HepG2 (cell line): ENCODE results near the gene MRPS5. TPM values are rescaled to one million over a fixed set of nuclear protein-coding genes. Genes with fewer than 3 reads are reported as not detected.

Source experiments
- ADNP ChIP-seq: sonication (generic); formaldehyde crosslinking; IDR thresholded peaks from 2 replicates; pipeline ENCODE4 v1.4.0; 2020; ENCODE audit warnings: missing genetic modification reagents
- DNMT1 ChIP-seq: sonication (generic); formaldehyde crosslinking; IDR thresholded peaks from 2 replicates; pipeline ENCODE4 v1.5.1; 2020; ENCODE audit warnings: mild to moderate bottlenecking, missing genetic modification reagents
- RFX5 ChIP-seq: IDR thresholded peaks from 2 replicates; pipeline ENCODE4 v1.6.1; 2011; ENCODE audit warnings: low read depth, low read length, improper control_type of control experiment
- SP5 ChIP-seq: IDR thresholded peaks from 2 replicates; pipeline ENCODE4 v1.6.1; 2016; ENCODE audit warnings: low read depth, borderline replicate concordance
- TCF7L2 ChIP-seq: IDR thresholded peaks from 2 replicates; pipeline ENCODE4 v1.6.1; 2011; ENCODE audit warnings: mild to moderate bottlenecking, low read depth, low read length, moderate library complexity
- ZNF263 ChIP-seq: sonication (generic); formaldehyde crosslinking; IDR thresholded peaks from 2 replicates; pipeline ENCODE4 v1.4.0; 2020; ENCODE audit warnings: missing genetic modification reagents
- ZNF530 ChIP-seq: sonication (generic); formaldehyde crosslinking; IDR thresholded peaks from 2 replicates; pipeline ENCODE4 v1.5.0; 2020; ENCODE audit warnings: low read depth, mild to moderate bottlenecking, missing genetic modification reagents
- polyA plus RNA-seq, 8 experiments: library from polyadenylated mRNA; depleted of rRNA in 3 of 8; stranded (reverse) in 7 of 8; unstranded in 1 of 8; fragments of >200 nt; fragmentation: Illumina TruSeq in 4 of 8; extraction: Trizol in 4 of 8; gene quantifications; 2 replicates each; pipeline versions ENCODE4 v1.2.1 to v1.2.3, GENCODE V29; 2011 to 2016; ENCODE audit warnings: low read depth in 4 of 8, missing spikeins in 1 of 8, mixed read lengths in 1 of 8; ENCODE audit not compliant: insufficient read depth in 1 of 8
- total RNA-seq, 5 experiments: library from RNA; depleted of rRNA; stranded (reverse); fragments of >200 nt; fragmentation: Illumina TruSeq; extraction: Trizol; gene quantifications; 2 replicates each; pipeline ENCODE4 v1.2.3, GENCODE V29; 2016; ENCODE audit warnings: low read depth in 1 of 5
- TF ChIP-seq, protein P1 (sequence below): sonication (generic); formaldehyde crosslinking; IDR thresholded peaks from 2 replicates; pipeline ENCODE4 v1.9.0; 2021; ENCODE audit warnings: mild to moderate bottlenecking, missing genetic modification reagents
- TF ChIP-seq, protein P2 (sequence below): sonication (generic); formaldehyde crosslinking; IDR thresholded peaks from 2 replicates; pipeline ENCODE4 v1.8.0; 2022; ENCODE audit warnings: missing genetic modification reagents, mild to moderate bottlenecking, inconsistent platforms, borderline replicate concordance
- TF ChIP-seq, protein P3 (sequence below): sonication (generic); formaldehyde crosslinking; IDR thresholded peaks from 2 replicates; pipeline ENCODE4 v1.5.0; 2020; ENCODE audit warnings: mild to moderate bottlenecking, missing genetic modification reagents, borderline replicate concordance
- TF ChIP-seq, protein P4 (sequence below): sonication (generic); formaldehyde crosslinking; IDR thresholded peaks from 2 replicates; pipeline ENCODE4 v1.4.0; 2020; ENCODE audit warnings: missing genetic modification reagents, mild to moderate bottlenecking, borderline replicate concordance

MRPS5 gene
- total and polyA plus RNA-seq, 2 of the 13 experiments (the other 11 are each of a cell fraction or from before 2014, with no cell fraction given), result 98.8 to 134 TPM

DNA sequence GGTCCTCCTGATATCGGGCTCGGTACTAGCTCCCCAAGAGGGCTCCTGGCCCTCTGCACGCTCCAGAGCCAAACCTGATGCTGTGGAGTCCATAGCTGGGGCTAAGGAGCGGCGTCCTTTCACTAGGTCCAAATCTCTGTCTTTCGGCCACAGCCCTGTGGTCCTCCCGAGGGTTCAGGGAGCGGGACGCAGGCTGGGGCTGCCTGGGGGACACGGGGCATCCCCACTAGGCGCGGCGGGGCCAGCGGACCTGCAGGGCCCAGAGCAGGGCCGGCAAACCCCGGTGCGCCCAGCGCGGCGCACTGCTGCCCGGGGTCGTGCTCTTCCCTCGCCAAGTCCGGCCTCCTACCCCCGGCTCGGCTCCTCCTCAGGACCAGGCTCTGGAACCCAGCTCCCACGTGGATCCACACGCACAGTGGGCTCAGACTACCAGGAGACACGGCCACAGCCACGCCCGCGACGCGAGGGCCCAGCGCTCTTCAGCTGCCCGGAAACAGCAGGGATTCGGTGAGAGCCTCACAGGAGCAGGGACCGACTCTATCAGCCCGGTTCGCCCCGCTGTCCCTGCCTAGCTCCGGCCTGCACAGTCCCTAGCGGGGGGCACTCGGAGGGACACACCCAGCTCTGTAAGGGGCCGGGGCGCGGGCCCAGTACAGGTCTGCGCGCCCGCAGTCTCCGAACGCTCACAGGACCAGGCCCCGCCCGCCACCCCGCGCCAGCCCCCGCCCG, 37.4 kb upstream of the MRPS5 start (continued):
- TF ChIP-seq, protein P1, sequence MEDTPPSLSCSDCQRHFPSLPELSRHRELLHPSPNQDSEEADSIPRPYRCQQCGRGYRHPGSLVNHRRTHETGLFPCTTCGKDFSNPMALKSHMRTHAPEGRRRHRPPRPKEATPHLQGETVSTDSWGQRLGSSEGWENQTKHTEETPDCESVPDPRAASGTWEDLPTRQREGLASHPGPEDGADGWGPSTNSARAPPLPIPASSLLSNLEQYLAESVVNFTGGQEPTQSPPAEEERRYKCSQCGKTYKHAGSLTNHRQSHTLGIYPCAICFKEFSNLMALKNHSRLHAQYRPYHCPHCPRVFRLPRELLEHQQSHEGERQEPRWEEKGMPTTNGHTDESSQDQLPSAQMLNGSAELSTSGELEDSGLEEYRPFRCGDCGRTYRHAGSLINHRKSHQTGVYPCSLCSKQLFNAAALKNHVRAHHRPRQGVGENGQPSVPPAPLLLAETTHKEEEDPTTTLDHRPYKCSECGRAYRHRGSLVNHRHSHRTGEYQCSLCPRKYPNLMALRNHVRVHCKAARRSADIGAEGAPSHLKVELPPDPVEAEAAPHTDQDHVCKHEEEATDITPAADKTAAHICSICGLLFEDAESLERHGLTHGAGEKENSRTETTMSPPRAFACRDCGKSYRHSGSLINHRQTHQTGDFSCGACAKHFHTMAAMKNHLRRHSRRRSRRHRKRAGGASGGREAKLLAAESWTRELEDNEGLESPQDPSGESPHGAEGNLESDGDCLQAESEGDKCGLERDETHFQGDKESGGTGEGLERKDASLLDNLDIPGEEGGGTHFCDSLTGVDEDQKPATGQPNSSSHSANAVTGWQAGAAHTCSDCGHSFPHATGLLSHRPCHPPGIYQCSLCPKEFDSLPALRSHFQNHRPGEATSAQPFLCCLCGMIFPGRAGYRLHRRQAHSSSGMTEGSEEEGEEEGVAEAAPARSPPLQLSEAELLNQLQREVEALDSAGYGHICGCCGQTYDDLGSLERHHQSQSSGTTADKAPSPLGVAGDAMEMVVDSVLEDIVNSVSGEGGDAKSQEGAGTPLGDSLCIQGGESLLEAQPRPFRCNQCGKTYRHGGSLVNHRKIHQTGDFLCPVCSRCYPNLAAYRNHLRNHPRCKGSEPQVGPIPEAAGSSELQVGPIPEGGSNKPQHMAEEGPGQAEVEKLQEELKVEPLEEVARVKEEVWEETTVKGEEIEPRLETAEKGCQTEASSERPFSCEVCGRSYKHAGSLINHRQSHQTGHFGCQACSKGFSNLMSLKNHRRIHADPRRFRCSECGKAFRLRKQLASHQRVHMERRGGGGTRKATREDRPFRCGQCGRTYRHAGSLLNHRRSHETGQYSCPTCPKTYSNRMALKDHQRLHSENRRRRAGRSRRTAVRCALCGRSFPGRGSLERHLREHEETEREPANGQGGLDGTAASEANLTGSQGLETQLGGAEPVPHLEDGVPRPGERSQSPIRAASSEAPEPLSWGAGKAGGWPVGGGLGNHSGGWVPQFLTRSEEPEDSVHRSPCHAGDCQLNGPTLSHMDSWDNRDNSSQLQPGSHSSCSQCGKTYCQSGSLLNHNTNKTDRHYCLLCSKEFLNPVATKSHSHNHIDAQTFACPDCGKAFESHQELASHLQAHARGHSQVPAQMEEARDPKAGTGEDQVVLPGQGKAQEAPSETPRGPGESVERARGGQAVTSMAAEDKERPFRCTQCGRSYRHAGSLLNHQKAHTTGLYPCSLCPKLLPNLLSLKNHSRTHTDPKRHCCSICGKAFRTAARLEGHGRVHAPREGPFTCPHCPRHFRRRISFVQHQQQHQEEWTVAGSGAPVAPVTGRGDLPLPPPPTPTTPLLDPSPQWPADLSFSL (CRISPR knock-in tag), result no peak
- no peak; the same call in 1 of the 2 replicates for TF ChIP-seq DNMT1
- TF ChIP-seq RFX5, result no peak
- TF ChIP-seq SP5 (CRISPR knock-in tag), result no peak
- no peak for TF ChIP-seq ADNP (CRISPR knock-in tag)
- TF ChIP-seq, protein P2, sequence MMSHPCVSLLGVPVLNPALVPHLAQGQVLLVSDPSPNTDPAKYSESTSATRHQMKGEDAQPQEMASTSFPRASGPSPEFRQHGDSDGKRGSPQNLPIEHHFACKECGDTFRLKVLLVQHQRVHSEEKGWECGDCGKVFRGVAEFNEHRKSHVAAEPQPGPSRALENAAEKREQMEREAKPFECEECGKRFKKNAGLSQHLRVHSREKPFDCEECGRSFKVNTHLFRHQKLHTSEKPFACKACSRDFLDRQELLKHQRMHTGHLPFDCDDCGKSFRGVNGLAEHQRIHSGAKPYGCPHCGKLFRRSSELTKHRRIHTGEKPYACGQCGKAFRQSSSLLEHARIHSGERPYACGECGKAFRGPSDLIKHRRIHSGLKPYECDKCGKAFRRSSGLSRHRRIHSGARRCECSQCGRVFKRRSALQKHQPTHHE, result 0 out of 2 replicates have a peak, but pooled peaks have one; percentile 41
- TF ChIP-seq, protein P3, sequence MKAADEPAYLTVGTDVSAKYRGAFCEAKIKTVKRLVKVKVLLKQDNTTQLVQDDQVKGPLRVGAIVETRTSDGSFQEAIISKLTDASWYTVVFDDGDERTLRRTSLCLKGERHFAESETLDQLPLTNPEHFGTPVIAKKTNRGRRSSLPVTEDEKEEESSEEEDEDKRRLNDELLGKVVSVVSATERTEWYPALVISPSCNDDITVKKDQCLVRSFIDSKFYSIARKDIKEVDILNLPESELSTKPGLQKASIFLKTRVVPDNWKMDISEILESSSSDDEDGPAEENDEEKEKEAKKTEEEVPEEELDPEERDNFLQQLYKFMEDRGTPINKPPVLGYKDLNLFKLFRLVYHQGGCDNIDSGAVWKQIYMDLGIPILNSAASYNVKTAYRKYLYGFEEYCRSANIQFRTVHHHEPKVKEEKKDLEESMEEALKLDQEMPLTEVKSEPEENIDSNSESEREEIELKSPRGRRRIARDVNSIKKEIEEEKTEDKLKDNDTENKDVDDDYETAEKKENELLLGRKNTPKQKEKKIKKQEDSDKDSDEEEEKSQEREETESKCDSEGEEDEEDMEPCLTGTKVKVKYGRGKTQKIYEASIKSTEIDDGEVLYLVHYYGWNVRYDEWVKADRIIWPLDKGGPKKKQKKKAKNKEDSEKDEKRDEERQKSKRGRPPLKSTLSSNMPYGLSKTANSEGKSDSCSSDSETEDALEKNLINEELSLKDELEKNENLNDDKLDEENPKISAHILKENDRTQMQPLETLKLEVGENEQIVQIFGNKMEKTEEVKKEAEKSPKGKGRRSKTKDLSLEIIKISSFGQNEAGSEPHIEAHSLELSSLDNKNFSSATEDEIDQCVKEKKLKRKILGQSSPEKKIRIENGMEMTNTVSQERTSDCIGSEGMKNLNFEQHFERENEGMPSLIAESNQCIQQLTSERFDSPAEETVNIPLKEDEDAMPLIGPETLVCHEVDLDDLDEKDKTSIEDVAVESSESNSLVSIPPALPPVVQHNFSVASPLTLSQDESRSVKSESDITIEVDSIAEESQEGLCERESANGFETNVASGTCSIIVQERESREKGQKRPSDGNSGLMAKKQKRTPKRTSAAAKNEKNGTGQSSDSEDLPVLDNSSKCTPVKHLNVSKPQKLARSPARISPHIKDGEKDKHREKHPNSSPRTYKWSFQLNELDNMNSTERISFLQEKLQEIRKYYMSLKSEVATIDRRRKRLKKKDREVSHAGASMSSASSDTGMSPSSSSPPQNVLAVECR (CRISPR knock-in tag), result peak; percentile 65; the same call in 1 of the 2 replicates
- TF ChIP-seq ZNF263 (CRISPR knock-in tag), result no peak
- no peak for TF ChIP-seq TCF7L2
- TF ChIP-seq, protein P4, sequence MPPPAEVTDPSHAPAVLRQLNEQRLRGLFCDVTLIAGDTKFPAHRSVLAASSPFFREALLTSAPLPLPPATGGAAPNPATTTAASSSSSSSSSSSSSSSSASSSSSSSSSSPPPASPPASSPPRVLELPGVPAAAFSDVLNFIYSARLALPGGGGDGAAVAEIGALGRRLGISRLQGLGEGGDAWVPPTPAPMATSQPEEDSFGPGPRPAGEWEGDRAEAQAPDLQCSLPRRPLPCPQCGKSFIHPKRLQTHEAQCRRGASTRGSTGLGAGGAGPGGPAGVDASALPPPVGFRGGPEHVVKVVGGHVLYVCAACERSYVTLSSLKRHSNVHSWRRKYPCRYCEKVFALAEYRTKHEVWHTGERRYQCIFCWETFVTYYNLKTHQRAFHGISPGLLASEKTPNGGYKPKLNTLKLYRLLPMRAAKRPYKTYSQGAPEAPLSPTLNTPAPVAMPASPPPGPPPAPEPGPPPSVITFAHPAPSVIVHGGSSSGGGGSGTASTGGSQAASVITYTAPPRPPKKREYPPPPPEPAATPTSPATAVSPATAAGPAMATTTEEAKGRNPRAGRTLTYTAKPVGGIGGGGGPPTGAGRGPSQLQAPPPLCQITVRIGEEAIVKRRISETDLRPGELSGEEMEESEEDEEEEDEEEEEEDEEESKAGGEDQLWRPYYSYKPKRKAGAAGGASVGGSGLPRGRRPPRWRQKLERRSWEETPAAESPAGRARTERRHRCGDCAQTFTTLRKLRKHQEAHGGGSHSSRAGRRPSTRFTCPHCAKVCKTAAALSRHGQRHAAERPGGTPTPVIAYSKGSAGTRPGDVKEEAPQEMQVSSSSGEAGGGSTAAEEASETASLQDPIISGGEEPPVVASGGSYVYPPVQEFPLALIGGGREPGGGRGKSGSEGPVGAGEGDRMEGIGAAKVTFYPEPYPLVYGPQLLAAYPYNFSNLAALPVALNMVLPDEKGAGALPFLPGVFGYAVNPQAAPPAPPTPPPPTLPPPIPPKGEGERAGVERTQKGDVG, result peak; percentile 31; the same call in 1 of the 2 replicates
- no peak for TF ChIP-seq ZNF530 (CRISPR knock-in tag)
